HepG2 (cell line): ENCODE data around the gene ACE. TPM values are rescaled to one million over a fixed set of nuclear protein-coding genes. Genes with fewer than 3 reads are reported as not detected.

Experiments used
- ARID4A ChIP-seq: sonication (generic); formaldehyde crosslinking; IDR thresholded peaks from 2 replicates; pipeline ENCODE4 v1.5.0; 2020; ENCODE audit warnings: mild to moderate bottlenecking, missing genetic modification reagents, borderline replicate concordance
- KMT2B ChIP-seq: IDR thresholded peaks from 2 replicates; pipeline ENCODE4 v1.6.1; 2016; ENCODE audit warnings: missing genetic modification reagents, missing compliant biosample characterization
- MLX ChIP-seq: IDR thresholded peaks from 2 replicates; pipeline ENCODE4 v1.6.1; 2016
- NFKBIZ ChIP-seq: IDR thresholded peaks from 2 replicates; pipeline ENCODE4 v1.6.1; 2018; ENCODE audit warnings: missing genetic modification reagents, missing compliant biosample characterization
- RFX1 ChIP-seq: fragments of 450-650 bp; IDR thresholded peaks from 2 replicates; pipeline ENCODE4 v1.6.1; 2017
- ZNF557 ChIP-seq: sonication (generic); formaldehyde crosslinking; IDR thresholded peaks from 2 replicates; pipeline ENCODE4 v1.4.0; 2020; ENCODE audit warnings: missing genetic modification reagents
- ZSCAN9 ChIP-seq: IDR thresholded peaks from 2 replicates; pipeline ENCODE4 v1.6.1; 2016; ENCODE audit warnings: borderline replicate concordance
- polyA plus RNA-seq, 8 experiments: library from polyadenylated mRNA; depleted of rRNA in 3 of 8; stranded (reverse) in 7 of 8; unstranded in 1 of 8; fragments of >200 nt; fragmentation: Illumina TruSeq in 4 of 8; extraction: Trizol in 4 of 8; gene quantifications; 2 replicates each; pipeline versions ENCODE4 v1.2.1 to v1.2.3, GENCODE V29; 2011 to 2016; ENCODE audit warnings: low read depth in 4 of 8, missing spikeins in 1 of 8, mixed read lengths in 1 of 8; ENCODE audit not compliant: insufficient read depth in 1 of 8
- total RNA-seq, 5 experiments: library from RNA; depleted of rRNA; stranded (reverse); fragments of >200 nt; fragmentation: Illumina TruSeq; extraction: Trizol; gene quantifications; 2 replicates each; pipeline ENCODE4 v1.2.3, GENCODE V29; 2016; ENCODE audit warnings: low read depth in 1 of 5
- TF ChIP-seq, protein P1 (sequence below), 2 experiments: fragments of 450-650 bp in 1 of 2; sonication (generic) in 1 of 2; formaldehyde crosslinking in 1 of 2; IDR thresholded peaks; 2 replicates each; pipeline versions ENCODE4 v1.6.1 to v1.8.0; 2016 to 2022; ENCODE audit warnings: antibody characterized with exemption in 1 of 2, mild to moderate bottlenecking in 1 of 2, missing genetic modification reagents in 1 of 2
- TF ChIP-seq, protein P2 (sequence below): sonication (generic); formaldehyde crosslinking; IDR thresholded peaks from 2 replicates; pipeline ENCODE4 v1.5.0; 2020; ENCODE audit warnings: mild to moderate bottlenecking, missing genetic modification reagents

ACE gene
- total and polyA plus RNA-seq, 2 of the 13 experiments (the other 11 are each of a cell fraction or from before 2014, with no cell fraction given), result 0.08 to 0.13 TPM

GRCh38 chr17:63519972-63520882, 43.4 kb downstream of the ACE start (continued):
- TF ChIP-seq, protein P1, sequence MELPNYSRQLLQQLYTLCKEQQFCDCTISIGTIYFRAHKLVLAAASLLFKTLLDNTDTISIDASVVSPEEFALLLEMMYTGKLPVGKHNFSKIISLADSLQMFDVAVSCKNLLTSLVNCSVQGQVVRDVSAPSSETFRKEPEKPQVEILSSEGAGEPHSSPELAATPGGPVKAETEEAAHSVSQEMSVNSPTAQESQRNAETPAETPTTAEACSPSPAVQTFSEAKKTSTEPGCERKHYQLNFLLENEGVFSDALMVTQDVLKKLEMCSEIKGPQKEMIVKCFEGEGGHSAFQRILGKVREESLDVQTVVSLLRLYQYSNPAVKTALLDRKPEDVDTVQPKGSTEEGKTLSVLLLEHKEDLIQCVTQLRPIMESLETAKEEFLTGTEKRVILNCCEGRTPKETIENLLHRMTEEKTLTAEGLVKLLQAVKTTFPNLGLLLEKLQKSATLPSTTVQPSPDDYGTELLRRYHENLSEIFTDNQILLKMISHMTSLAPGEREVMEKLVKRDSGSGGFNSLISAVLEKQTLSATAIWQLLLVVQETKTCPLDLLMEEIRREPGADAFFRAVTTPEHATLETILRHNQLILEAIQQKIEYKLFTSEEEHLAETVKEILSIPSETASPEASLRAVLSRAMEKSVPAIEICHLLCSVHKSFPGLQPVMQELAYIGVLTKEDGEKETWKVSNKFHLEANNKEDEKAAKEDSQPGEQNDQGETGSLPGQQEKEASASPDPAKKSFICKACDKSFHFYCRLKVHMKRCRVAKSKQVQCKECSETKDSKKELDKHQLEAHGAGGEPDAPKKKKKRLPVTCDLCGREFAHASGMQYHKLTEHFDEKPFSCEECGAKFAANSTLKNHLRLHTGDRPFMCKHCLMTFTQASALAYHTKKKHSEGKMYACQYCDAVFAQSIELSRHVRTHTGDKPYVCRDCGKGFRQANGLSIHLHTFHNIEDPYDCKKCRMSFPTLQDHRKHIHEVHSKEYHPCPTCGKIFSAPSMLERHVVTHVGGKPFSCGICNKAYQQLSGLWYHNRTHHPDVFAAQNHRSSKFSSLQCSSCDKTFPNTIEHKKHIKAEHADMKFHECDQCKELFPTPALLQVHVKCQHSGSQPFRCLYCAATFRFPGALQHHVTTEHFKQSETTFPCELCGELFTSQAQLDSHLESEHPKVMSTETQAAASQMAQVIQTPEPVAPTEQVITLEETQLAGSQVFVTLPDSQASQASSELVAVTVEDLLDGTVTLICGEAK (IDR thresholded peaks at IDR 0.05), result no peak
- TF ChIP-seq, protein P1 (CRISPR knock-in tag; IDR thresholded peaks at IDR 0.05), result peak; percentile 77; the same call in 1 of the 2 replicates
- TF ChIP-seq ZNF557 (CRISPR knock-in tag) (peak; percentile 87; the same call in 1 of the 2 replicates), ARID4A (CRISPR knock-in tag) (peak; percentile 75; the same call in 1 of the 2 replicates), KMT2B (CRISPR knock-in tag) (peak; percentile 48; the same call in 1 of the 2 replicates), ZSCAN9 (CRISPR knock-in tag) (peak; percentile 72; the same call in 1 of the 2 replicates), RFX1 (peak; percentile 70), MLX (CRISPR knock-in tag) (peak; percentile 87), NFKBIZ (CRISPR knock-in tag) (peak; percentile 66; the same call in 1 of the 2 replicates)
- TF ChIP-seq, protein P2, sequence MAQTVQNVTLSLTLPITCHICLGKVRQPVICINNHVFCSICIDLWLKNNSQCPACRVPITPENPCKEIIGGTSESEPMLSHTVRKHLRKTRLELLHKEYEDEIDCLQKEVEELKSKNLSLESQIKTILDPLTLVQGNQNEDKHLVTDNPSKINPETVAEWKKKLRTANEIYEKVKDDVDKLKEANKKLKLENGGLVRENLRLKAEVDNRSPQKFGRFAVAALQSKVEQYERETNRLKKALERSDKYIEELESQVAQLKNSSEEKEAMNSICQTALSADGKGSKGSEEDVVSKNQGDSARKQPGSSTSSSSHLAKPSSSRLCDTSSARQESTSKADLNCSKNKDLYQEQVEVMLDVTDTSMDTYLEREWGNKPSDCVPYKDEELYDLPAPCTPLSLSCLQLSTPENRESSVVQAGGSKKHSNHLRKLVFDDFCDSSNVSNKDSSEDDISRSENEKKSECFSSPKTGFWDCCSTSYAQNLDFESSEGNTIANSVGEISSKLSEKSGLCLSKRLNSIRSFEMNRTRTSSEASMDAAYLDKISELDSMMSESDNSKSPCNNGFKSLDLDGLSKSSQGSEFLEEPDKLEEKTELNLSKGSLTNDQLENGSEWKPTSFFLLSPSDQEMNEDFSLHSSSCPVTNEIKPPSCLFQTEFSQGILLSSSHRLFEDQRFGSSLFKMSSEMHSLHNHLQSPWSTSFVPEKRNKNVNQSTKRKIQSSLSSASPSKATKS (CRISPR knock-in tag), result no peak
